Esophagus squamous epithelium (tissue), 4 donors: Measurements from ENCODE around the gene SS18L1.

Source experiments
- POLR2A ChIP-seq, 4 donors: fragments of 450-650 bp; IDR thresholded peaks; one replicate each; pipeline ENCODE4 v1.6.1; 2017; ENCODE audit warnings: antibody characterized with exemption in 4 of 4, mild to moderate bottlenecking in 4 of 4, moderate library complexity in 3 of 4
- TF ChIP-seq, protein P1 (sequence below), 6 experiments: fragments of 450-650 bp in 4 of 6; fragments of 200-600 bp in 2 of 6; sonication (generic) in 2 of 6; IDR thresholded peaks; one replicate each; pipeline ENCODE4 v1.5.1; 2016 to 2019; ENCODE audit warnings: antibody characterized with exemption in 6 of 6, mild to moderate bottlenecking in 4 of 6, moderate library complexity in 4 of 6

DNA sequence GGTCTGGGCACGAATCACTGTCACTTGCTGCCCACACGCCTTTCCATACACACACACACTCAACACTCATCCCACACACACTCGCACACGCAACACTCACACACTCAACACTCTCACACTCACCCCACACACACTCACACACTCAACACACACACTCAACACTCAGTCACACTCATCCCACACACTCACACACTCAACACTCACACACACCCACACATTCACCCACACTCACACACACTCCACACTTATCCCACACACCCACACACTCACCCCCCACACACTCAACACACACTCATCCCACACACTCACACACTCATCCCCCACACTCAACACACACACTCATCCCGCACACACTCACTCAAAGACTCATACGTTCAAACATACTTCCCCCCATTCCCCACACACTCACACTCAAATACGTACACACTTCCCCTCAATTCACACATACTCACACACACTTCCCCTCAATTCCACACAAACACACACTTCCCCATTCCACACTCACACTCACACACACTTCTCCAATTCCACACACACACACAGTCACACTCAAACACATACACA lies 85.5 kb downstream of the SS18L1 start:
- TF ChIP-seq, protein P1, sequence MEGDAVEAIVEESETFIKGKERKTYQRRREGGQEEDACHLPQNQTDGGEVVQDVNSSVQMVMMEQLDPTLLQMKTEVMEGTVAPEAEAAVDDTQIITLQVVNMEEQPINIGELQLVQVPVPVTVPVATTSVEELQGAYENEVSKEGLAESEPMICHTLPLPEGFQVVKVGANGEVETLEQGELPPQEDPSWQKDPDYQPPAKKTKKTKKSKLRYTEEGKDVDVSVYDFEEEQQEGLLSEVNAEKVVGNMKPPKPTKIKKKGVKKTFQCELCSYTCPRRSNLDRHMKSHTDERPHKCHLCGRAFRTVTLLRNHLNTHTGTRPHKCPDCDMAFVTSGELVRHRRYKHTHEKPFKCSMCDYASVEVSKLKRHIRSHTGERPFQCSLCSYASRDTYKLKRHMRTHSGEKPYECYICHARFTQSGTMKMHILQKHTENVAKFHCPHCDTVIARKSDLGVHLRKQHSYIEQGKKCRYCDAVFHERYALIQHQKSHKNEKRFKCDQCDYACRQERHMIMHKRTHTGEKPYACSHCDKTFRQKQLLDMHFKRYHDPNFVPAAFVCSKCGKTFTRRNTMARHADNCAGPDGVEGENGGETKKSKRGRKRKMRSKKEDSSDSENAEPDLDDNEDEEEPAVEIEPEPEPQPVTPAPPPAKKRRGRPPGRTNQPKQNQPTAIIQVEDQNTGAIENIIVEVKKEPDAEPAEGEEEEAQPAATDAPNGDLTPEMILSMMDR (IDR thresholded peaks at IDR 0.05) = no peak
- no peak for TF ChIP-seq POLR2A (IDR thresholded peaks at IDR 0.05)
